GM12874 (cell line): ENCODE measurements around the gene ITGA3.

Experiments
- CTCF ChIP-seq: IDR thresholded peaks from 2 replicates; pipeline ENCODE4 v1.5.1; 2011; ENCODE audit warnings: low read depth, mild to moderate bottlenecking, control low read depth, low read length, moderate library complexity; ENCODE audit not compliant: insufficient read depth

Gene ITGA3

GRCh38 chr17:50125420-50125997 is 69.6 kb downstream of the ITGA3 start:
- TF ChIP-seq CTCF, result no peak

GRCh38 chr17:50127697-50128361 is 71.9 kb downstream of the ITGA3 start:
- TF ChIP-seq CTCF, result no peak

GRCh38 chr17:50128441-50129352 is 72.8 kb downstream of the ITGA3 start:
- TF ChIP-seq CTCF, result no peak

GRCh38 chr17:50129353-50129727 is 73.4 kb downstream of the ITGA3 start:
- no peak for TF ChIP-seq CTCF

- no peak for TF ChIP-seq CTCF
These were observed 74.0 kb downstream of the ITGA3 start, which contains the start of gene SAMD14 for GRCh38 chr17:50129728-50130558. TSS of gene SAMD14 (minus strand) at chr17:50130160. CDS start at chr17:50124959, 5,201 bp downstream.

- TF ChIP-seq CTCF, result no peak
These were observed 74.8 kb downstream of the ITGA3 start for GRCh38 chr17:50130559-50131305.
